NCI-H2196 treated with DMSO at 0.1 percent for 48 hours (cell line): ENCODE data around the gene RADIL.
"Not testable (repeated sequence)": the region's sequence is repeated elsewhere in the genome, so short reads cannot be mapped to it uniquely, and the experiment has no call there.

ENCODE experiments used
- DNase-seq: peaks from one replicate; lab custom pipeline; 2025; ENCODE audit not compliant: unreplicated experiment; lab: John Stamatoyannopoulos, UW

Gene RADIL

DNA sequence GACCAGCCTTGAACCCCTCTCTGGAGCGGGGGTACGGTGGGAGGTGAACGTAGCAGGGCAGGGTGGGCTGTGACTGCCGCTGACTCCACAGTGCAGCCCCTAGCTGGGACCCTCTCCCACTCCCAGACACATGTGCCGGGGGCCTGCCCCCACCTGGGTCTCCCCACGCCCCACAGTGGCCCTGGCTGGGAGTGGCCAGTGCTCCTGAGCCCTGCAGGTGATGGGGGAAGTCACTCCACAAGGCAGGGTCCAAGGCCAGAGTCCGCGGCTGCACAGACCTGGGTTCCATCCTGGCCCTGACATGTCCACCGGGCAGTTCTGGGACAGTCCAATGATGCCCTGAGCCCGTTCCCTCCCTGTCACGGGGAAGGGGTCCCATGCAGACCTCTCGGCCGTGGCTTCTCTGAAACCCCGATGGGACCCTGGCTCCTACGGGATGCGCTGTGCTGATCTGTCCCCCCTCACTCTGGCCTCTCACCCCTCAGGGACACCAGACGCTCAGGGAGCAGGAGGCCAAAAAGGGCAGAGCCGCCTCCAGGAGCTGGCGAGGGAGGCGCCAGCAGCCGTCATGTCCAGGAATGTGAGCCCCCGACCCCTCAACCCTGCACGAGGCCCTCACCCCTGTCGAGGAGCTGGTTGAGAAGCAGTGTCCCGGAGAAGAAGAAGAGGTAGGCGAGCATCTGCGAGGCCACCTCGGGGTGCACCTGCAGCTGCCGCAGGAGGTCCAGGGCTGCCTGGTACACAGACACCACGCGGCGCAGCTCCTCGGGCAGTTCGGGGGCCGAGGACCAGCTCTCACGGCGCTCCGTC lies 67.7 kb downstream of the RADIL start:
- DNase-seq, result no peak

DNA sequence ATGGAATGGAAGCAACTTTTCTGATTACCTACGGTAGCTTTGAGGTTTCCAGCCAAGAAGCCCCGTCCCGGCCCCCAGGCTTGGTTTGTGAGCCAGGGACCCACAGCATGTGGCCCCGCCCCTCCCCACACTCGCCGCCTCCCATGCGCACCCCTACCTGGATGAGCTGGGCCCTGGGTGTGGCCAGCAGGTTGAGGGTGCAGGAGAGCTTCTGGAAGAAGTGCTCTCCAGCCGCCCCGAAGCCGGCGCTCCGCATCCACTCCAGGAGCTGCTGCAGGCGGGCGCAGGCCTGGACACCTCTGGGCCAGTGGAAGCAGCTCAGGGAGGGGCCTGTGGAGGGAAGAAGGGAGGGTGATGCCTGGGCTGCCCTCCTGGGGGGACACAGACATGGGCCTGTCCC lies 68.4 kb downstream of the RADIL start:
- no peak for DNase-seq

DNA sequence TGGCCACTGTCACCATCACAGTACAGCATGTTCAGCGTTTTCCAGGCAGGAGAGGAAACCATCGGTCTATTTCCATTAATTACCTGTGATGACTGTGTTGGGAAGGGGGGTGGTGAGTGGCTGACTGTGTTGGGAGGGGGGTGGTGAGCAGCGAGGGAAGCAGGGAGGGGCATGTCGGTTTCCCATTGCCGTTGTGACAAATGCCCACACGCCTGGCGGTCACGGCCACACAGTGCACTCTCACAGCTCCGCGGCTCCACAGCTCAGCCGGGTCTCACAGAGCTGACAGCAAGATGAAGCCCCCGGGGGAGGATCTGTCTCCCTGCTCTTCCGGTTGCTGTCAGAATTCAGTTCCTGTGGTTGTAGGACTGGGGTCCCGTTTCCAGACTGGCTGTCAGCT lies 69.1 kb downstream of the RADIL start:
- DNase-seq, result no peak

DNA sequence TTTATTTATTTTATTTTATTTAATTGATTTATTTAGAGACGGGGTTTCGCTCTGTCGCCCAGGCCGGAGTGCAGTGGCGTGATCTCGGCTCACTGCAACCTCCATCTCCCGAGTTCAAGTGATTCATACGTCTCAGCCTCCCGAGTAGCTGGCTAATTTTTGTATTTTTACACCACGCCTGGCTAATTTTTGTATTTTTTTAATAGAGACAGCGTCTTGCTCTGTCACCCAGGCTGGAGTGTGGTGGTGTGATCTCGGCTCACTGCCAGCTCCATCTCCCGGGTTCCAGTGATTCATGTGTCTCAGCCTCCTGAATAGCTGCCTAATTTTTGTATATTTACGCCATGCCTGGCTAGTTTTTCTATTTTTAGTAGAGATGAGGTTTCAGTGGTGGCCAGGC lies 73.8 kb downstream of the RADIL start:
- no peak for DNase-seq

DNA sequence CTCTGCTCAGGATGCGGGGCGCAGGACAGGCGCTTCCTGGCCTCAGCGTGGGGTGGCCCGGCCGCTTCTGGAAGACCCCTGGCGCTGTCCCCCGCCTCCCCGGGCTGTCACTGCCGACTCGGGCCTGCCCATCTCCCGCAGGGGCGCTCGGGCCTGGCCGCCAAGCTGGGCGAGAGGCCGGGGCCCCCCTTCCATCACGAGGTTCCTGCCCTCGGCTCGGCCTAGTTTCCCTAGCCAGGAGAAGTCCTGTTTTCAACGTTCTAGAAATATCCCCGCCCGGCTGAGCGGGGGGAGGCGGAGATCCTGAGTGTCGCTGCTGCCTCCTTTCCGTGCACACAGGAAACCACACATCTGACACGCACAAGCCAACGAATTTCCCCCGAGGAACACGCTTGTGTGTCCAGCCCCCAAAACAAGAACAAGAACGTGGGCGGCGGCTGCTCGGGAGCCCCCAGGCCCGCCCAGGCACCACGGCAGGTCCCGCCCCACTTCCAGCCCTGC lies 74.4 kb downstream of the RADIL start:
- DNase-seq, result no peak

DNA sequence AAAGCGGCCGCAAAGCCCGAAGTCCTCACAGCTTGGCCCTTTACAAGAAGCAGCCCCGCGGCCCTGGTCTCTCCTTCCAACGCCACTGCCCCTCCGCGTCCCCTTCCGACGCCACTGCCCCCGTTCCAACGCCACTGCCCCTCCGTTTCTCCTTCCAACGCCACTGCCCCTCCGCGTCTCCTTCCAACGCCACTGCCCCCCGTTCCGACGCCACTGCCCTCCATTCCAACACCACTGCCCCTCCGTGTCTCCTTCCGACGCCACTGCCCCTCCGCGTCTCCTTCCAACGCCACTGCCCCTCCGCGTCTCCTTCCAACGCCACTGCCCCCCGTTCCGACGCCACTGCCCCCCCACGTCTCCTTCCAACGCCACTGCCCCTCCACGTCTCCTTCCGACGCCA lies 75.0 kb downstream of the RADIL start:
- no peak for DNase-seq

DNA sequence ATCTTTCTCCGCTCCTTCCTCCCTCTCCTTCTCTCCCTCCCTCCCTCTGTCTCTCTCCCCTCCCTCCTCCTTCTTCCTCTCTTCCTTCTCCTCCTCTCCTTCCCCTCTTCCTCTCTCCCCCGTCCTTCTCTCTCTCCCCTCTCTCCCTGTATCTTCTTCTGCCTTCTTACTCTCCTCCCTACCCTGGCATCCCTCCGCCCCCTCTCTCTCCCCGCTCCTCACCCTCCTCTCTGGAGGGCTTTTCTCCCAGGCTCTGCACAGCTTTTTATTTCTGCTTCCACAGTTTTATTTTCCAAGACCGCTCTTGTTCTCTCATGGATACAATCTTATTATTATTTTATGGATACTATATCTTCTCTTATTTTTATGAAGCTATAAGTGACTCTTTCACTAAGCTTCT lies 75.5 kb downstream of the RADIL start:
- DNase-seq, result no peak

DNA sequence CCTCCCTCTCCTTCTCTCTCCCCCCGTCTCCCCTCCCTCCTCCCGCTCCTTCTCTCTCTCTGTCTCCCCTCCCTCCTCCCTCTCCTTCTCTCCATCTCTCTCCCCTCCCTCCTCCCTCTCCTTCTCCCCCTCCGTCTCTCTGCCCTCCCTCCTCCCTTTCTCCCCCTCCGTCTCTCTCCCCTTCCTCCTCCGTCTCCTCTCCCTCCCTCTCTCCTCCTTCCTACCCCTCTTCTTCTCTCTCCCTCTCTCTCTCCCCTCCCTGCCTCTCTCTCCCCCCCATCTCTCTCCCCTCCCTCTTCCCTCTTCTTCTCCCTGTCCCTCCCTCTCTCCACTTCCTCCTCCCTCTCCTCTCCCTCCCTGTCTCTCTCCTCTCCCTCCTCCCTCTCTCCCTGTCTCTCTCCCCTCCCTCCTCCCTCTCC lies 75.9 kb downstream of the RADIL start:
- no peak for DNase-seq

DNA sequence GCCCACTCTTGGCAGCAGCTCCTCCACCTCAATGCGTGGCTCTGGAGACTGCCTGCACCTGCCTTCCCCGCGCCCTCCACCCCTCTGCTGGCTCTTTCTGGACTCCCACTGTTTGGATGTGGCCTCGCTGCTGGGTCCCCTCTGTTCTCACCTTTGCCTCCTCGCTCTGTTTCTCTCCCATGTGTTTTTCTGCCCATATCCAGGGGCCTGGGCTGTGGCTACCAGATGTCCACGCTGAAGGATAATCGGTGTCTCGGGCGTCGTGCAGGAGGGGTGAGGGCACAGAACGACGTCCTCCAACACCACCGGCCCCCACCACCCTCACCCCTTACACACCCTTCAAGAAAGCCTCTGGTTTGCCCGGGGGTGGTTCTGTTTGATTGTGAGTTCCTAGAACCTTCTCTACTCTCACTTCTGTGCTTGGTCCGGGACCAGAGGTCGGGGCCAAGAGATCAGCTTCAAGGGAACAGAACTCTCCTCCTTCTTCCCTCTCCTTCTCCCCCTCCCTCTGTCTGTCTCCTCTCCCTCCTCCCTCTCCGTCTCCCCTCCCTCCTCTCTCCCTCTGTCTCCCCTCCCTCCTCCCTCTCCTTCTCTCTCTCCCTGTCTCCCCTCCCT lies 76.4 kb downstream of the RADIL start:
- DNase-seq, result no peak

DNA sequence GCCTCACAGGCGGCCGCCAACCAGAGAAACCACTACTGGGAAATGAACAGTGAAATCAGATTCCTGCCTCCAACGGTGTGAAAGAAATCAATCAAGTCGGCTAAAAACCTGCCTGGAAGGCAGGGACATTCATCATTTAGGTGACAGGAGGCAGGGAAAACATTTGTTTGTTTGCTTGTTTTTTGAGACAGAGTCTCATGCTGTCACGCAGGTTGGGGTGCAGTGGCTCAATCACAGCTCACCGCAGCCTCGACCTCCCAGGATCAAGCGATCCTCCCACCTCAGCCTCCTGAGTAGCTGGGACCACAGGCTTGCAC lies 77.6 kb downstream of the RADIL start:
- no peak for DNase-seq

DNA sequence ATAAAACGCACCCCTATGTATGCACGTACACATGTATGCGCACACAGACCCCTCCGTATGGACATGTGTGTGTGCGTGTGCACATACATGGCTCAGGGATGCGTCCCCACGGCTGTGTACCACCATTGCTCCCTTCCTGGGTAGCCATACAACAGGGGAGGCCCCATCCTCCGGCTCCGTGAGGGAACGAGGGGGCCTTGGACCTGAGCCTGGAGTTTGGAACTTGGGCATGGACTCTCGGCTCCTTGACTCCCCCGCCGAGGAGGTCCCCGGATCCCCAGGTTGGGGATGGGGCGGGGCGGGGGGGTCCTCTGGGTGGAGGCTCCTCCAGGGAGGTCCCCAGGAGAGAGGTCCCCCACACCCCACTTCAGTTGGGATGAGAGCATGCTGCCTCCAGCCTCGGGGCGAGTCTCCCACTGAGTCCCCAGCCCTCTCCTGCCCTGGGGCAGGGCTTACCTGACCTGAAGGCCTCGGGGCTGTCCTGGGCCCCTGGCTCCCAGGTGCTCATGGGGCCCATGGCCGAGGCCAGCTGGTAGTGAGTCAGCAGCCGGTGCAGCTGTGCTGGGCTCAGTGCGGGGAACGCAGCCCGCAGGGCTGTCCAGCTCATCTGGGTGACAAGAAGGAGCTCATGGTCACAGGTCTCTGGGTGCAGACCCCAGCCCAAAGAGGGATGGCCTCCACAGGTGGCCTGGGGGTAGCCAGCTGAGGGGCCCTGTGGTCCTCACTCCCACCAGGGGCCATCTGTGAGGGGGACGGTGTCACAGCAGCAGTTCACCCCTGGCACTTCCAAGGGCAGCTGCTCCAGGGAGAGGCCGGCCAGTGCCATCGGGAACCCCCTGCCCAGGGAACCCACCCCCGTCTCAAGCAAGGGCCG lies 78.2 kb downstream of the RADIL start:
- DNase-seq, result no peak

DNA sequence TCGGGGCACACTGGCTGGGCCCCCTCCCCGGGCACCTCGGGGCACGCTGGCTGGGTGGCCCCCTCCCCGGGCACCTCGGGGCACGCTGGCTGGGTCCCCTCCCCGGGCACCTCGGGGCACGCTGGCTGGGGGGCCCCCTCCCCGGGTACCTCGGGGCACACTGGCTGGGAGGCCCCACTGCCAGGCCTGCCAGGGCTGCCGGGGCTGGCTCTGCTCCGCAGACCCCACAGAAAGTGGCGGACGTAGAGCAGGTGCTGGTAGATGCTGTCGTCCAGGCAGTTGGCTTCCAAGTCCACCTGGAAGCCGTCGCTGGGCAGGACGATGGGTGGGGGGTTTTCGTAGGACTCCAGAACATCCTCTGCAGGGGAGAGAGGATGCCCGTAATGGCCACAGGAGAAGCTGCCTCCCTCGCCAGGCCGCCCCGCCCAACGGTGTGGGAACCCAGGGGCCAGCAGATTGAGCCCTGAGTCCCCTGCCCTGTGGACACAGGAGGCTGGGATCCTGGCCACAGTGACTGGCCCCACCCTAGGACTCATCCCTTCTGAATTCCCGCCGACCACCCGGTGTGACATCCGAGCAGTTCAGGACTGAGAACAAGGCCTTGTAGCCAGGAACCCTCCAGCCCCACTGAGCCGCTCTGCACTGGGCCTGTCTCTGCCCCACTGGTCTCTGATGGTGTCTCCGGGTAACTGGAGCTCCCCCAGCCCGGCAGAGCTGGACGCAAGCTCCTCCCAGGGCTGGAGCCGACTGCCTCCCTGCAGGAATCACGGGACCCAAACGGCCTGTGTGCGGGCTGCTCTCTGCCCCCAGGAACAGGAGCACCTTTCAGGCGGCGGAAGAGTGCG lies 79.9 kb downstream of the RADIL start:
- DNase-seq, result no peak

DNA sequence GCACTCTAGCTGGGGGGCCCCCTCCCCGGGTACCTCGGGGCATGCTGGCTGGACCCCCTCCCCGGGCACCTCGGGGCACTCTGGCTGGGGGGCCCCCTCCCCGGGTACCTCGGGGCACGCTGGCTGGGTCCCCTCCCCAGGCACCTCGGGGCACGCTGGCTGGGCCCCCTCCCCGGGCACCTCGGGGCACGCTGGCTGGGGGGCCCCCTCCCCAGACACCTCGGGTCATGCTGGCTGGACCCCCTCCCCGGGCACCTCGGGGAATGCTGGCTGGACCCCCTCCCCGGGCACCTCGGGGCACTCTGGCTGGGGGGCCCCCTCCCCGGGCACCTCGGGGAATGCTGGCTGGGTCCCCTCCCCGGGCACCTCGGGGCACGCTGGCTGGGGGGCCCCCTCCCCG lies 80.9 kb downstream of the RADIL start:
- not testable (repeated sequence) for DNase-seq

DNA sequence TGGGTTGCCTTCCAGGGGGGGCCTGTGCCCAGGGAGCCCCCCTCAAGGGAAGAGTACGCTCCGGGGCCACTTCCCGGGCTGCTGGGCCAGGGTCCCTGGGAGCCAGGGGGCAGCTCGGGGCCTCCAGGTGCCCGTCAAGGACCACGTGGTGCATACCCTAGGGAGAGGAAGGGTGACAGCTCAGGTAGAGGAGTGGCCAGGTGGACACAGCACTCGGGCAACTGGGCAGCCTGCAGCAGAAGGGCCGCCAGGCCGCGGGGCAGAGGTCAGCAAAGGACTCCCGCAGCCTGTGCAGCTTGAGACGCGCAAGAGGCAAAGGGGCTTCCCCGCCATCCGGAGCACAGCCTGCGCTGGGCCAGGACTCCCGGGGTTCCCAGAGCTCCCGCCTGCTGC lies 81.7 kb downstream of the RADIL start:
- no peak for DNase-seq

DNA sequence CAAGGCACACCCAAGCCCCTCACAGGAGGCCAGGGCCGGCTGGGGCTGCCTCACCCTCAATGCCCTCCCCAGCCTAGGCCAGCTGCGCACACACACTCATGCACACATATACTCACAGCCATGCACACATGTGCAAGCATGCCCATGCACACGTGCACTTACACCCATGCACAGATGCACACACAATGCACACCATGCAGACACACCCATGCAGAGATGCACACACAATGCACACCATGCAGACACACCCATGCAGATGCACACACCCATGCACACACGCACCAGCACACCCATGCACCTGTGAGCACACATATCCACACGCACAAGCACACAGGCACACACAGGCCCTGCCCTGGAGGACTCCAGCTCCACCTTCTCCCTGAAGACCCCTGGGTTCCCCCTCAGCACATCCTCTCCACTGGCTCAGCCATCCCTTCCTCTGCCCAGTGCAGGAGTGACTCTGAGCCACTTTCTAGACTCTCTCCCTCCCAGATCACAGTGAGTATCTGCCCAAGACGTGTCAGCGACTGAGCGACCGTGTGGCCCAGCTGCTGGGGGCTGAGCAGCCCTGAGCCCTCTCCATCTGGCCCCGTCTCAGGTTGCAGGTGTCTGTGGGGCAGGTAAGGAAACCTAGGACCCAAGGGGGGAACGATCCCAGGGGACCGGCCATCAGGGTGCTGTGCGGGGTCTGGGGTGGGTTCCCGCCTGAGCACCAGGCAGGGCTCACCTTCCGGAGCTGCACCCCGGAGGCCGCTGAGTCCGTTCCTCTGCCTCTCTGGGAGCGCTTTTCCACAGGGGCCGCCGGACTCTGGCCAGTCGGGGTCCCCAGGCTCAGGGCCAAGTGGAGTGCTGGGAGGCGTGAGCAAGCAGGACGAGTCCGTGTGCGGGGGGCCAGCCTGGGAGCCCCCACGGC lies 82.3 kb downstream of the RADIL start:
- DNase-seq, result no peak

DNA sequence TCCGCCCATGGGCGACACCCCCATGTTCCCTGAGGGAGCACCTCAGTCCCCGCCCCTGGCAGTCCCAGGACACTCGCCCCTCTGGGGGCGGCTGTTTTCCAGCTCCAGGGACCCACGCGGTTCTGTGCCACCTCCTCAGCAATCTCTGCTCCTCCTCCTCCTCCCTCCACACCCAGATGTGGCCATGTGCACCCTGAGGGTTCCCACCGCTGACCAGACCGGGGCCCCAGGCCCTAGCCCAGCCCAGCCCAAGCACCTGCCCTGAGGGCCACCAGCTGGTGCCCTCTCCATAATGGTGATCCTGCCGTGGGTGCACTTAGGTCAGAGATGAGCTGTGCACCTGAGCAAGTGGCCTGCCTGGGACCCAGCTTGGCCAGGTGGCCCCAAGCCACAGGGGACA lies 83.0 kb downstream of the RADIL start:
- no peak for DNase-seq

DNA sequence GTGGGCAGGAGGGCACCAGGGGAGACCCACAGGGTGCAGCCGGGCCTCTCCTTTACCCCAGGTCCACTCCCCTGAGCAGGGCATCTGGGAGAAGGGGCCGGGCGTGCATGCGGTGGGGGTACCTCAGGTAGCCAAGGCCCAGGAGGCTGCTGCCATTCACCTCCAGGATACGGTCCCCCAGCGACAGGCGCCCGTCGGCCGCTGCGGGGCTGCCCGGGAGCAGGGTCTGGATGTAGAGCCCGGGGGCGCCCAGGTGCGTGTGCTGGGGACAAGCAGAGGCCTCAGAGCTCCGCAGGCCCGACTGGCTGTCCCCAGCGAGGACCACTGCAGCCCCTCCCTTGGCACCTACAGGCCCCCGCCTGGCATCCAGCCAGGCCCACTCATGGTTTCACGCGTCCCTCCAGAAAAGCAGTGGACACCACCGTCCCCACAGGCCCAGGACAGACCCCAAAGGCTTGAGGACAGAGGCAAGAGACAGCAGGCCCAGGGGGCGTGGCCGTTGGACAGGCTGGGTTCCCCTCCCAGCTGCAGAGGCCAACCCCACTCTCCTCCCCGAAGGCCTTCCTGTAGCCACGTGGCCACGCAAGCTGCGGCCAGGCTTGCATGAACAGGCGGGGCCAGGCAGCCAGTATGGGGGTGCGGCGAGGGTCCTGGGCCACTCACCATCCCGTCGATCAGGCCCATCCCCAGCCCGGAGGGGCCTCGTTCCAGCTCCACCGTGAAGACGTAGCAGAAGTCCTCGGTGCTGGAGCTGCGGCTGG lies 83.8 kb downstream of the RADIL start:
- DNase-seq, result no peak

DNA sequence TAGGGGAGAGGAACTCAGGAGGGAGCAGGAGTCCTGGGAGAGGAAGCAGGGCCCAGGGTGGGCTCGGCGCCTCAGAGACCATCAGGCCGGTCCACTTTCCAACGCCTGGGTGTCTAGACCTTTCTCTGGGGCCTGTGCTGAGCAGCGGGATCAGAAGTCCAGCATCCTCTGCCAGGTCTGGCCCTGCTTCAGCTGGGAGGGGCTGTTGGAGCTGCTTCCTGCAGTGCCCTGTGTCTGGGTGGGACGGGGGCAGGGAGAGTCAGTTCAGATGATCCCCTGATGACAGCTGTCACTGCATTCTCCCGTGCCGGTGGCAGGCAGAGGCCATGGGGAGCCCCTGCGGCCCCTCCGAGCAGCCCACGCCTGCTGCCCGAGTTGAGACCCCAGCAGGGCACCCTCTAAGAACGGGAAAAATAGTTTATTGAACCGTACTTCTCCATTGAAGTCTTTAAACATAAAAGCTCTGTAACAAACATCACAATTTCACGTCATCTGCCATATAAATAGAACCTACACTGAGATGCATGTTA lies 84.7 kb downstream of the RADIL start:
- no peak for DNase-seq
